GM12864 (cell line): ENCODE results near the gene CLTCL1.

Experiments
- DNase-seq: peaks from one replicate; pipeline ENCODE4 v3.0.0-alpha.2; 2011; ENCODE audit warnings: low read depth
- H3K4me3 ChIP-seq: 2 replicates; pipeline ENCODE4 v1.5.1; 2011; ENCODE audit warnings: mild to moderate bottlenecking, low read depth, low read length, control low read depth
- TF ChIP-seq, protein P1 (sequence below): IDR thresholded peaks from 2 replicates; pipeline ENCODE4 v1.5.1; 2011; ENCODE audit warnings: low read depth, mild to moderate bottlenecking, moderate library complexity, low read length, control low read depth, inconsistent platforms; ENCODE audit errors: missing control alignments

The CLTCL1 gene

DNA sequence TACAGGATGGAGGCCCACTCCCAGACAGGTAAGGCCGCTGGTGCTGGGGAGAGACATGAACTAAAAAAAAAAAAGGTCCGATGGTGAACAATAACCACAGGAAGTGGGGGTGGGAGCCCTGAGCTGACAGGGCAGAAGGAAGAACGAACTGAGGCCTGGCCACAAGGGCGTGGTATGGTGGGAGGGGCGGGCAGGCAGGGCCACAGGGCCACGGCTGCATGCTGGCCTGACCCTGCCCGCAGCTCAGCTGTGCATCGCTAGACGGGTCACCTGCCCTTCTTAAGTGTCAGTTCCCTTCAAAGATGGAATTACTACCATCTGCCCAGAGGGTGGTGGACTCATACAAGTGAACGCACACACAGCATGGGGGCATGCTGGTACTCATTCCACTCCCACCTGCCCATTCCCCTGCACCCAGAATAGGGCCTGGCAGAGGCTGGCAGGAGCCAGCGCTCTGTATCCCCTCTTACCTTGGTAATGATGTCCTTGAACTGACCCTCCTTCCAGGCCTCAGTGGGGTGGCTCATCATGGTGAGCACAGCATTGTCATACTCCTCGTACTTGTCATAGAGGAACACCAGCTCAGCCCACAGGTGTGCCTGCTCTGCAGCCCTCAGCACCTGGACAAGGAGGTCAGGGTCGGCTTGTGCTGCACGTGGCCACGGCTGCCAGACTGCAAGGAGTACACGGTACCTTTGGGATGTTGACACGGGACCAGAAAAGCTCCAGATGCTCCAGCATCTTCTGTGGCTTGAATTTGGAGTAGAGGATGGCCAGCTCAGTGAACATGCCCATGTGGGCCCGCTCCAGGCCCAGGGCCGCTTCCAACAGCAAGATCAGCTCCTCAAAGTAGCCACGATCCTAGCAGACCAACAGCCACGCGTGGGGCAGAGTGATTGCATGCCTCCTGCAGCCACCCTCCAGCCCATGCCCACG, 95.5 kb downstream of the CLTCL1 start:
- no peak overlapping the region for H3K4me3 ChIP-seq
- DNase-seq = no peak
- TF ChIP-seq, protein P1, sequence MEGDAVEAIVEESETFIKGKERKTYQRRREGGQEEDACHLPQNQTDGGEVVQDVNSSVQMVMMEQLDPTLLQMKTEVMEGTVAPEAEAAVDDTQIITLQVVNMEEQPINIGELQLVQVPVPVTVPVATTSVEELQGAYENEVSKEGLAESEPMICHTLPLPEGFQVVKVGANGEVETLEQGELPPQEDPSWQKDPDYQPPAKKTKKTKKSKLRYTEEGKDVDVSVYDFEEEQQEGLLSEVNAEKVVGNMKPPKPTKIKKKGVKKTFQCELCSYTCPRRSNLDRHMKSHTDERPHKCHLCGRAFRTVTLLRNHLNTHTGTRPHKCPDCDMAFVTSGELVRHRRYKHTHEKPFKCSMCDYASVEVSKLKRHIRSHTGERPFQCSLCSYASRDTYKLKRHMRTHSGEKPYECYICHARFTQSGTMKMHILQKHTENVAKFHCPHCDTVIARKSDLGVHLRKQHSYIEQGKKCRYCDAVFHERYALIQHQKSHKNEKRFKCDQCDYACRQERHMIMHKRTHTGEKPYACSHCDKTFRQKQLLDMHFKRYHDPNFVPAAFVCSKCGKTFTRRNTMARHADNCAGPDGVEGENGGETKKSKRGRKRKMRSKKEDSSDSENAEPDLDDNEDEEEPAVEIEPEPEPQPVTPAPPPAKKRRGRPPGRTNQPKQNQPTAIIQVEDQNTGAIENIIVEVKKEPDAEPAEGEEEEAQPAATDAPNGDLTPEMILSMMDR = no peak

DNA sequence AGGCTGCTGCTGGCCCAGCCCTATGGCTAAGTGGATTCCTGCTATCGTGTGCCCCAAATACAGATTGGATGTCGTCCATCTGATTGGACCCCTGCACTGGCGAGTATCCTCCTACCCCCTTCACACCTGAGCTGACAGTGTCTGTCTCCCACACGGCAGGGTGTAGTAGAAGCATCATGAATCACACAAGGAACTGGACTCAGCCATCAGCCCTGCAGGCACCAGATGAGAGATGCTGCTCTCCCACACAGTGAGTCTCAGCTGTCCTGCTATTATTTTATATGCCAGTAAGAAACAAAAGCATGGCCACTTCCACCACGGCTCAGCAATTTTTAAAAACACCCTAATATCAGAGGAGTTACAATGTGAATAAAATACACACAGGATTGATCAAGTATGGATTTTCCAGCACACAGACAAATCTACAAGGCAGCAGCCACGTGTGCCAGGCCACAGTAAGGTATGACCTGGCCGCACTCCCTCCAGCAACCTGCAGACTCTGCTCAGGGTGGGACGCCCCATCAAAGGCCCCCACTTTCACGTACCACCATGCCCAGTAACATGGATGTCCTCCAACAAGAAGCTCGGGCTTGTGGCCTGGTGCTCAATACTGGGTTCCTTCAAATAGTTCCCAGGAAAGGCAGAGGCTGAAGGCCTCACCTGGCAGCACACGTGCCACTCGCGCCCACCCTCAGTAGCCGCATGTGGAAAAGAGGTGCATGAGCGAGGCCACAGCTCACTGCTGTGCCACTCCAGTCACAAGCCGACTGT, 96.6 kb downstream of the CLTCL1 start:
- no peak for DNase-seq
- TF ChIP-seq, protein P1 = no peak
- H3K4me3 ChIP-seq = no peak overlapping the region

DNA sequence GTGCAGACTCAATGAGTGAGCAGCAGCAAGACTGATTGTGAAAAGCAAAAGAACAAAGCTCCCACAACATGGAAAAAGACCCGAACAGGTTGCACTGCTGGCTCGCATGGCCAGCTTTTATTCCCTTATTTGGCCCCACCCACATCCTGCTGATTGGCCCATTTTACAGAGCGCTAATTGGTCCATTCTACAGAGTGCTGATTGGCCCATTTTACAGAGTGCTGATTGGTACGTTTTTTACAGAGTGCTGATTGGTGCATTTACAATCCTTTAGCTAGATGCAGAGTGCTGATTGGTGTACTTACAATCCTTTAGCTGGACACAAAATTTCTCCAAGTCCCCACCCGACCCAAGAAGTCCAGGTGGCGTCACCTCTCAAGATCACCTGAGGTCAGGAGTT, 97.6 kb downstream of the CLTCL1 start:
- TF ChIP-seq, protein P1 = no peak
- H3K4me3 ChIP-seq = no peak overlapping the region
- no peak for DNase-seq

DNA sequence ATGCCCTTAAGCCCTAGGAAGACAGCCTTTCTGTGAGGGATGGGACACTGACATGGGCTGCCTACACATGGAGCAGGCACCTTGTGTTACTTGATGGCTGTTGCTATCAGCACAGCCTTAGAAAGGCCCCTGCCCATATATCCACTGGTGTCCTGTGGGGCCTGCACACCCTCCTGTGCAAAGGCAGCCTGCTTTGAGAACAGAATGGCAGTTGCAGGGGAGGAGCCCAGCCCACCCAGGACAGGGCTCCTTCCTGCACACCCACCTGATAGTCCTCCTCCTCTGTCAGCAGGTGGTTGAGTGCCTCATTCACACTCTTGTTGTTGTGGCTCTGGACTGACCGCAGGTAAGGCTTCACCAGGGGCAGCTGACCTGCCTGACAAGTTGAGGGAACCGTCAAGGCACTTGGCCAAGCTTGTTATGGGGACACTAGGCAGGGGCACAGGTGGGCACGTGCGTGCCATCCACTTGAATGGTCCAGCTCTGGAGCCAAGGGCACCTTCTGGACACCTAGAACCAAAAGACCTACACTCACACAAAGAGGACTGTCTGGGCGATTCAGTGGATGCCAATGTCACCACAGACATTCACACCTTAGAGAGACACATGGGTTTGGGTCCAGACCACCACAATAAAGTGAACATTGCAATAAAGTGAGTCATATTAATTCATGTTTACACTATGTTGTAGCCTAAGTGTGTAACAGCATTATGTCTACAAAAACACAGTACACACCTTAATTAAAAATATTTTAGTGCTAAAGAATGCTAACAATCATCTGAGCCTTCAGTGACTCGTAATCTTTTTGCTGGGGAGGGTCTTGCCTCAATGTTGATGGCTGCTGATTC, 103.6 kb downstream of the CLTCL1 start:
- no peak overlapping the region for H3K4me3 ChIP-seq
- TF ChIP-seq, protein P1 = no peak
- DNase-seq = no peak

DNA sequence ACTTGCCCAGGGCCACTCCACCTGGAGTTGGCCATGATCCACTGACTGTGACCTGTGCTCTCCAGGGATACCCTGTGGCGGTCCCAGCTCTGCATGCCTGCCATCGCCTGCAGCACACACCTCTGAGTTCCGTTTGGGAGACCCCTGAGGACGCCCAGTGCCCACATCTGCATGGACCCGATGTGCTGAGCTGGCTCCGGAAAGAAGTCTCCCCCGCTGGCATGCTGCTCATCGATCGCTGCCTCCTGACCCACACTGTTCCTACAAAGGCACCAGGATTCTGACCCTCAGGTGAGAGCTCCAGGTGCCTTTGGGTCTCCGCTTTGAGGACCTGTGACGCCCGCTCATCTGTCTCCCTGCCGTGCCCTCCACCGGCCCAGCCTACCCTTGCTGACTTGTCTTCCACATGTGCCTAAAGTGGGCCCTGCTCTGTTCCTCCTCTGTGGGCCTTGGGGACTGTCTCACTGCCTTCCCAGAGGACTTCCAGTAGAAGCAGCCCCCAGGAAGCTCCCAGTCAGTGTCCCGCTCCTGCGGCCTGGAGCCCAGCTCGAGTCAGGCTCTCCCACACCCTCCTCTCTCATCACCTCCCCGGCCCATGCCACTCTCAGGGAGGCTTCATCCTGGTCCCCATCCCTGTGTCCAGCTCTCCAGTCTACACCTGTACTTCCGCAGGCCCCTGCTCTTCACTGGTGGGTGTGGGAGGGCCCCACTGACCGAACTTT, 107.1 kb downstream of the CLTCL1 start:
- TF ChIP-seq, protein P1 = no peak
- no peak for DNase-seq
- no peak overlapping the region for H3K4me3 ChIP-seq

DNA sequence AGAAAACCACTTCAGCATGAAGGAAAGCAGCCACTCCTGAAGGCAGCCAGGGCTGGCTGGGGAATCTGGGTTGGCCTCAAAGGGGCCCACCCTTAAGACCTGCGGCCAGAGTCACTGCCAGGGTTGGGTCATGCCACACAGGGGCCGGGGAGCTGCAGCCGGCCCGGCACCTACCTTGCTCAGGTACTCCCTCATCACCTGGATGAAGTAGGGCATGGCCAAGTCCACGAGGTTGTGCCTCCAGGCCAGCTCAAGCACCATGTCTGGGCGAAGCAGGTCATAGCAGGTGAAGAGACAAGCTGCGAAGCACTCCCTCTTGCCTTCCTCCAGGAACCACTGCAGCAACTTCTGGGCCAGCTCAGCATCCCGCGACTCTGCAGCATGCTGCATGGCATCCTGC, 108.3 kb downstream of the CLTCL1 start:
- DNase-seq = no peak
- TF ChIP-seq, protein P1 = no peak
- H3K4me3 ChIP-seq = no peak overlapping the region
